ENCODE results near the gene CLCNKA.
"Not testable (repeated sequence)": the region's sequence is repeated elsewhere in the genome, so short reads cannot be mapped to it uniquely, and the experiment has no call there.

CLCNKA gene

DNA sequence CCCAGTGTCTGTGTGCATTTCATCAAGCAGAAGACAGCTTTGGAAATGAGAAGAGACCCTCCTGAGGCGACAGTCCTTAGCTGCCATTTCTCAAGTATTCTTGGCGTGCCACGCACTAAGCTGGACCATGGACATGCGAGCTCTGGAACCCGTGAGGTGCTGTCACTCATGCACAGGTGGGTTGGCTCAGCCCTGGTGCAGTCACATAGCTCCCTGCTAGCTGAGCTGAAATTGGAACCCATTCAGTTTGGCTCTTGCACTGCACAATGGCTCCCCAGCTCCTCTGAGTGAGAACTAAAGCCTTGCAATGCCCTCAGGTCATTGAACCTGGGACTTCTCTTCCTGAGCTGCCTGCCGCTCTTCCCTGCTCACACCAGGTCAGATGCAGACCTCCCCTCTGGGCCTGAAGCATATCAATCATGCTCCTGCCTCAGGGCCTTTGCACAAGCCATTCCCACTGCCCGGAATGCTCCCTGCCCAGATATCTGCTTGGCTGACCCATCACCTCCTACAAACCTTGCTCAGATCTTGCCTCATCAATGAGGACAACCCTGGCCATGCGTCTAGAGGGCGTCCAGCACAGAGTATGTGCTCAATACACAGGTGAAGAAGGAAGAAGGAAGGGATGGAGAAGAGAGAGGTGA lies 24.1 kb upstream of the CLCNKA start:
- no peak for DNase-seq

DNA sequence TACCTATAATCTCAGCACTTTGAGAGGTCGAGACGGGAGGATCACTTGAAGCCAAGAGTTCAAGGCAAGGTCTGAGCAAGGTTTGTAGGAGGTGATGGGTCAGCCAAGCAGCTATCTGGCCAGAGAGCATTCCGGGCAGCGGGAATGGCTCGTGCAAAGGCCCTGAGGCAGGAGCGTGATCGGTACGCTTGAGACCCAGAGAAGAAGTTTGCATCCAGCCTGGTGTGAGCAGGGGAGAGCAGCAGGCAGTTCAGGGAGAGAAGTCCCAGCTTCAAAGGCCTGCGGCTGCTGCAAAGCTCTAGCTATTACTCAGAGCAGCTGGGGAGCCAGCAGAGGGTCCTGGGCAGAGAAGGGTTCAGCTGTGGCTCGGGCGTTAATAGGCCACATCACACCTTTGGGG lies 22.9 kb upstream of the CLCNKA start:
- DNase-seq, result no peak

DNA sequence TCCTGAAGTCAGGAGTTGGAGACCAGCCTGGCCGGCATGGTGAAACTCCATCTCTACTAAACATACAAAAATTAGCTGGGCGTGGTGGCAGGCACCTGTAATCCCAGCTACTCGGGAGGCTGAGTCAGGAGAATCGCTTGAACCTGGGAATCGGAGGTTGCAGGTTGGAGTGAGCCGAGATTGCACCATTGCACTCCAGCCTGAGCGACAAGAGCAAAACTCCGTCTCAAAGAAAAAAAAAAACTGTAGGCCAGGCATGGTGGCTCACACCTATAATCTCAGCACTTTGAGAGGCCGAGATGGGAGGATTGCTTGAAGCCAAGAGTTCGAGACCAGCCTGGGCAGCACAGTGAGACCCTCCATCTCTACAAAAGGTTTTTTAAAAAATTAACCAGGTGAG lies 20.6 kb upstream of the CLCNKA start:
- DNase-seq, result not testable (repeated sequence)

DNA sequence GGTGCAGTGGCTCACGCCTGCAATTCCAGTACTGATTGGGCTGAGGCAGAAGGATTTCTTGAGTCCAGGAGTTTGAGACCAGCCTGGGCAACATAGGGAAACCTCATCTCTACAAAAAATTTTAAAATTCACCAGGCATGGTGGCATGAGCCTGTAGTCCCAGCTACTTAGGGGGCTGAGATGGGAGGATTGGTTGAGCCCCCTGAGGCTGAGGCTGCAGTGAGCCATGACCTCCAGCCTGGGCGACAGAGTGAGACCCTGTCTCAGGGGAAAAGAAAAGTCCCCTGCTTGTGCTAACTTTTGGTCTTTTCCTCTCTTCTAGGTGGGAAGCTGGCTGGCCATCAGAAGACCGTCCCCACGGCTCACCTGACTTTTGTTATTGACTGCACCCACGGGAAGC lies 16.2 kb upstream of the CLCNKA start:
- DNase-seq, result no peak

DNA sequence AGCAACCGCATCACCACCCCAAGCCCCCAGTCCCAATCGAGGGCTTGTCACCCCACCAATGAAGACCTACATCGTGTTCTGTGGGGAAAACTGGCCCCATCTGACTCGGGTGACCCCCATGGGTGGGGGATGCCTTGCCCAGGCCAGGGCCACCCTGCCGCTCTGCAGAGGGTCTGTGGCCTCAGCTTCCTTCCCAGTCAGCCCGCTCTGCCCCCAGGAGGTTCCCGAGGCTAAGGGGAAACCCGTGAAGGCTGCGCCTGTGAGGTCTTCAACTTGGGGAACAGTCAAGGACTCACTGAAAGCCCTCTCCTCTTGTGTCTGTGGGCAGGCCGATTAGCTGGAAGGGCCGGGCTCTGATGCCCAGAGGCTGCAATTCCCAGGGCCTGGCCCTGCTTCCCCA lies 15.8 kb upstream of the CLCNKA start:
- DNase-seq, result no peak

DNA sequence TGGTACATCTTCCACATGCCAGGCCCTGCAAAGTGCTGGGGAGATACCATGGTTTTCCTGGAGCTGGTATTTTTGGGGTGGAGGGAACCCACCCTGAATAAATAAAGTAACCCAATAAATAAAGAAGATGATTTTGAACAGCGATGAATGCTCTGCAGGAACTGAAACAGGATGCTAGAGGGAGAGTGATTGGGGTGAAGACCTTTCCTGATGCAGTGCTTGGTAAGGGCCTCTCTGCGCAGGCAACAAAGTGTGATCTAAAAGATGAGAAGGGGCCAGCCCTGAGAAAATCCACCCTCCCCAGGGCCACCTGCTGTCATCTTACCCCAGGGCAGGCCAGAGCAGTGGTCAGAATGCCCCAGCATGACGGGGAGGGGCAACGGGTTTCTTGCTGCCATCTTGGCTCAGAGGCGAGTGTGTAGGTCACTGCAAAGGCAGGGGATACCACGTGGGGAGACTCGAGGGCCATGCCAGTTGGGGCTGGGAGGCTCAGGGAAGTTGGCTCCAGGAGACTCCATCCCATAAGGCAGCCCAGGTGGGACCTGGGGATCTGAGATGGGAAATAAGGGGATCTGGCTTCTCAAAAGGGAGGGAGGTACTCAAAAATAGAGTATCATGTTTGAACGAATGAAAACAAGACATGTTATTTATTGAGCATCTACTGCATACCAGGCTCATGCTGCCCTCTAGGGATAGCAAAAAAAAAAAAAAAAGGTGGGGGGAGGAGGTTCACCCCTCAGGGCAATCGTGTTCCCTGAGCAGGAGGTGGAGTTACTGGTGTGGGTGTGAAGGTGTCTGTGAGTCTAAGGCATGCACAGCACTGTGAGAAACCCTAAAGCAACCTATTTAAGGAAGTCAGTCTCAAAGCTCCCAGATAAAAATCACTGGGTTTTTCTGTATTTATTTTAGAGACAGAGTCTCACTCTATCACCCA lies 15.0 kb upstream of the CLCNKA start:
- DNase-seq, result no peak

DNA sequence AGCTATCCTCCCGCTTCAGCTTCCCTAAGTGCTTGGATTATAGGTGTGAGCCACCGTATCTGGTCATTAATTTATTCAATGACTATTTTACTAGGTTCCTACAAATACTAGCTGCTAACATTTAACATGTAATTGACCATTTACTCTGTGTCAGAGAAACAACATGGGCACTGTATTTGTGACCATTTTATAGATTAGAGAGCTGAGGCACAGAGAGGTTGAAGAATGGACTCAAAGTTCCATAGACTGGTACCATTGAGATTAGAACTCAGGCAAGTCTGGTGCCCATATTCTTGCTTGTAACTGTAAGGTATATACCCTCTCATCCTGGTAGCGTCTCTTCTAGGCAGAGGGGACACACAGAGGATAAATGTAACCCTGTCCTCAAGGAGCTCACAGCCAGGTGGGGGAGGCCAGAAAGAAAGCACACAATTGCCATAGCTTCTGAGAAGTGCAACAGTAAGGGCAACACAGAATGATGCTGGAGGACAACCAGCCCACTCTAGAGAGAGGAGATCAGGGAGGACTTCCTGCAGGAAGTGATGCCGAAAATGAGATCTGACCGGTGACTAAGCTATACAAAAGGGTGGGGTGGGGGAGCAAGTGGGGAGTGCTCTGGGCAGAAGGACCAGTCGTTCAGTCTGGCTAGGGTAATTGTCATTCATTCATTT lies 14.0 kb upstream of the CLCNKA start:
- no peak for DNase-seq

DNA sequence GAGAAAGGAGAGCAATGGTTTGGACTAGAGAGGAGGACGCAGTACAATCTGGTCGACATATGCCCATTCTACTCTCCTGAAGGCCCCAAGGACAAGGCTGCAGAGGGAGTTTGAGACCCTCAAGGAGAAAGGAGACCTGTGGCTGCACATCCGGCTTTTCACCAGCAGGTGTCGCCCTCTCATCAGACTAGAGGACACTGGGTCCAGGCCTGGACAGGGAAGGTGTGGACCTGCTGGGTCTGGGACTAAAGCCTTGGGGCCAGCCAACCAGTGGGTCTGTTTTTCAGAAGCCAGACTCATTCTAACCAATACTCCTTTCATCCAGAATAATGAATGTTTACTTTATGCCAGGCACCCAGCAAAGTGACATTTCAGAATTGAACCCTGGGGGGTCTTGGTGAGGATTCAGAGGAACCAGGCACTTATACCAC lies 12.8 kb upstream of the CLCNKA start:
- DNase-seq, result no peak

DNA sequence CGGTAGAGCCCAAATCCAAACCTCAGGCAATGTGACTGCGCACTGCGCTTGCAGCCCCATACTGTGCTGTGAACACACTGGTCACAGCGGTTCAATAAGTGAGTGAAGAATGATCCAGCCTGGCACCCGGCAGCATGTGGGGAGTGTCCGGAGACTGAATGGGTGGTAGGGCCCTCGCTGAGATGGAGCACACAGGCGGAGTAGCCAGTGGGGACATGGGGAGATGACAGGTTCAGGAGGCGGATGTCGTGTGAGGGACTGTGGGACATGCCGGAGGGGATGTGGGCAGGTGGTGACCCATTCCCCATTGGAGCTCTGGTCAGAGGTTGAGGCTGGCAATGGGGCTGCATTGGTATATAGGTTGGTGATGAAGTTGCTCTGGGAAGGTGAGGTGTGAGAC lies 12.2 kb upstream of the CLCNKA start:
- DNase-seq, result no peak

DNA sequence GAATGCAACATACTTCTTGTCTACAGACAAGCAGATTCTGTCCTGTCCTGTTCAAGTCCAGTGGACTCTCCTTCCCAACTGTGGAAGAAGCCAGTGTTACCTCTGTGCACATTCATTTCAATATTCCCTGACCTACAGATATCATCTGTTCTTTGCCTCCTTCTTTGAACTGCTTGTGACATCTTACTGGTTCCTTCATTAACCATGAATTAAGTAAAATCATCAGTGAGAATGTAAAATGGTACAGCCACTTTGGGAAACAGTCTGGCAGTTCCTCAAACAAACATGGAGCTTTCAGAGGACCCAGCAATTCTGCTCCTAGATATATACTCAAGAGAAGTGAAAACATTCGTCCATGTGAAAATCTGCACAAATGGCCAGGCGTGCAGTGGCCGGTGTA lies 11.0 kb upstream of the CLCNKA start:
- DNase-seq, result no peak

DNA sequence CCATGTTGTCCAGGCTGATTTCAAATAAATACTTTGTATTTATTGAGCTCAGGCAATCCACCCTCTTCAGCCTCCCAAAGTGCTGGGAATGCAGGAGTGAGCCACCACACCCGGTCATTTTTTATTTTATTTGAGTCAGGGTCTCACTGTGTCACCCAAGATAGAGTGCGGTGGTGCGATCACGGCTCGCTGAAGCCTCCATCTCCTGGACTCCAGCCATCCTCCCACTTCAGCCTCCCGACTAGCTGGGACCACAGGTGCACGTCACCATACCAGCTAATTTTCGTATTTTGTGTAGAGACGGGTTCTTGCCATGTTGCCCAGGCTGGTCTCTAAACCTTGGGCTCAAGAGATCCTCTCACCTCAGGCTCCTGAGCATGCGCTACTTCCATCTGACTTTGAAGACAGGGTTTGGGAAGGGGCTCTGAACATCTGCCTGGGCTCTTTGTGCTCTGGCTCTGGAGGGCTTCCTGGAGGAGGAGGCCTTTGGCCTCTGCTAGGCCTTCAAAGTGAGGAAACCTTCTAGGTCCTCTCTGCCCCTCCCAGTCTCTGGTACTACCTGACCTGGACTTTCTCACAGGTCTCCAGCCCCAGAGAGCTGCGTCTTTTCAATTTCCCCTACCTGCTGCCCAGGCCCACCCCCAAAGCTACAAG lies 9.8 kb upstream of the CLCNKA start:
- no peak for DNase-seq

DNA sequence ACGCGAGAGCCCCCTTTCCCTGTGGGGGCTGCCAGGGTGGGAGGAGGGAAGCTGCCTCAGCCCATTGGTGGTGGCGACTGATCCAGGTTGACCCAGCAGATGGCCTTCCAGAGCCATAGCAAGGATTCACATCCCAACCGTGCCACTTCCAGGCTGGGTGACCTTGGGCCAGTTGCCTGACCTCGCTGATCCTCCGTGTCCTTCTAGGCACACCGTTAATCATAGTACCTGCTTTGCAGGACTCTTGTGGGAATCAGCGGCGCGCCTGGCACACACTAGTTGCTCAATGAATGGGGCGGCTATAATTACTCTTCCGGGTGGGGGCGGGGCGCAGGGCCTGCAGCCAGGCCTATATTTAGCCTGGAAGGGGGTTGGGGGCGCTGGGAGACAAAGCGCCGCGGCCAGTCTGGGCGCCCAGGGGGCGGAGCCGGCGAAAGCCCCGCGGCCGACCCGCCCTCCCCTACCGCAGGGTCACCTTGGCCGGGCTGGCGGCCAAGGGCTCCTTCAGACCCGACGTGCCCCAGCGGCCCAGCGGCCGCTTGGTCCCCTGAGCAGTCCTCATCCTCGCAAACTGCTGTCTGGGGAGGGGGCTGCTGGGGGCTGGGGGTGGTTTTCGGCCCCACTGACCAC lies 9.1 kb upstream of the CLCNKA start:
- no peak for DNase-seq

DNA sequence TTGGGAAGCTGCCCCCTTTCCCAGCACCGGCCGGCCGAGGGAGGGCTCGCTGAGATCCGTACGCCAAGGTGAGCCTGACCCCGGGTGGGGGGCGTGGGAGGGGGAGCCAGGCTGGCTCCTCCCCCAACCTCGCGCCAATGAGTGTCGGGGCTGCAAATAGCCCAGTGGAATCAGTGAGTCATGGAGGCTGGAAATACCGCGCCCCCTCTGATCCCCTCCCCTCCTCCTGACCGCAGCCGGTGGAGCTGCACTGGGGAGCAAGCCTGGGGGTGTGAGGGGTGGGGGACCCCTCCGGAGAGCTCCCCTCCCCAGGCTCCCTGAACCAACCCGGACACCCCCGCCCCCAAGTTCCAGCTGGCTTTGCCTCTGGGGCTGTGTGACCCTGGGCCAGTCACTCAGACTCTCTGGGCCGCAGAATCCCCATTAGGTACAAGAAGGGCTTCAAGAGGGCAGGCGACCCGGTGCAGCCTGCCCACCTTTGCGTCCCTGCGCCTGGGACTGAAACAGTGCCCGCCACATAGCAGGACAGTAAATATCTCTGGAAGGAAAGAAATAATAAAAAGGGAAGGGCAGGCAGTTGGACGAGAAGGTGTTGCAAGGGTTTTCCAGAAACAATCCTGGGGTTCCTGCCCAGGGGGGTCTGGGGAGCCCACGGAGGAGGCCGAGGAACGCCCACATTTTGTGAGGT lies 8.5 kb upstream of the CLCNKA start:
- DNase-seq, result no peak

DNA sequence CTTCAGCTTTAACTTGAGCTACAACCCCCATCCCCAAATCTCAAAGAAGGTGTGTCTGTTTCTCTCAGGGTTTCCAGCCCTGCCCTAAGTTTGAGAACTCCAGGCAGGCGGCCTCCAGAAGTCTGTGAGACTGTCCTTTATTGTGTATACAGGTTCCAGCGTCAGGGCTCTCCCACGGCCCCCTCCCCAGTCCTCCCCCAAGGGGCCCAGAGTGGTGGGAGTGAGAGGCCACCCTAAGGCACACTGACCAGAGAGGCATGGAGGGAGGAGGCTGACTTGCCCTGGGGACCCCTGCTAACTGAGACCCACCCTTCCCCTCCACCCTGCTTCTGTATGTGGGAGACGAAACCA lies 8.0 kb upstream of the CLCNKA start:
- no peak for DNase-seq

DNA sequence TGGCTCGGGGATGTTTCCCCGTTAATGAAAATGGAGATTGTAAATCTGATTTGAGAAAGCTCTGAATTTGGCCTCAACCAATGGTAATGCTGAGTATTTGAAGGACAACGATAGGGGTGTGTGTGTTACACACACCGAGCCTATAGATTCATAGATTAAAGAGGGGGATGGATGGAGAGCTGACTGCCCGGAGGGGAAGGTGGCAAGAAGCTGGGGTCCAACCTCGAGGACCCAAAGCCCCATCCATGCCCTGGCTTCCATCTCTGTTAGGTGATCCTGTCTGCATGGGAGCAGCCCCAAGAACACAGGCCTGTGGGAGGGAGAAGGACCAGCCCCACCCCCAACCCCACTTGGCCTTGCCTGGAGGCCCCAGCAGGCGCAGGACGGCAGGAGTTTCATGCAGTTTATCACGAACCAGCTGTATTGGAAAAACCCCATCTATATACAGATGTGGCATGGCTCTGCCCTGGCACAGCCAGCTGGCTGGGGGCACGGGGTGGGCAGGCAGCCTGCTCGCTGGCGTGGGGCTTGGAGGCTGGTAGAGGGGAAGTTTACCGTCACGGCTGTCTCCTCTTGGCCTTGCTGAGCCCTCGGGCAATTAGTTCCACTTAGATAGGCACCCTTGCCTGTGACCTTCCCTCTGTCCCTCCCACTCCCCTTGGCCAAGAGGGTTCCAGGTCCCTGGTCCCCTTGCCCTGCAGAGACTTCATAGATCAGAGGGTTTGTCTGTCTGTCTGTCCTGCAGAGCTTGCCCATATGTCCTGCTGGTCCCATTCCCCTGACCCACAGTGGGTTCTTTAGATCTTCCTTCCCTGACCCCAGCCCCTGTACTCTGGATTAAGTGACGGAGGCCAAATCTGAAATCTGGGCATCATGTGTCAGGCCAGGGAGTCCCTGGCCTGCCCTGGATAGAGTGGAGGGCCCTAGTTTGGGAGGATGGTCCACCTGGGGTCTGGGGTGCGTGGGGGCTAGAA lies 7.0 kb upstream of the CLCNKA start:
- DNase-seq, result no peak

DNA sequence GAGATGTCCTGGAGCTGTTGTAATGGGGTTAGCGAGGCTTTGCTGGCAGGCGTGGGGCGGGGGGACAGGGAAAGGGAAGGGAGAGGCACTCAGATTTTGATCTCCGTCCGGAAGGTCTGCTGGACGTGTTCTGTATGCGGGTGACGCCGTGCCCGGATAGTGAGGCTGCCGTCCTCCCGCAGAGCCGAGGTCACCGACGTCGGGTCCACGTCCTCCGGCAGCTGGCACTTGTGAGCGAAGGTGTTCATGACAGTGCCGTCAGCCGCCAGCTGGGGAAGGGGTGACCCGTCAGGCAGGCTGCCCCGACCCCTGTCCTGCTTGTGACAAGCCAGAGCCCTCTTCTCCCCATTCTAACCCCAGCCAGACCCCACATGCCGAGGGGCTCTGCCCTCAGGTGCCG lies 6.3 kb upstream of the CLCNKA start:
- DNase-seq, result no peak

DNA sequence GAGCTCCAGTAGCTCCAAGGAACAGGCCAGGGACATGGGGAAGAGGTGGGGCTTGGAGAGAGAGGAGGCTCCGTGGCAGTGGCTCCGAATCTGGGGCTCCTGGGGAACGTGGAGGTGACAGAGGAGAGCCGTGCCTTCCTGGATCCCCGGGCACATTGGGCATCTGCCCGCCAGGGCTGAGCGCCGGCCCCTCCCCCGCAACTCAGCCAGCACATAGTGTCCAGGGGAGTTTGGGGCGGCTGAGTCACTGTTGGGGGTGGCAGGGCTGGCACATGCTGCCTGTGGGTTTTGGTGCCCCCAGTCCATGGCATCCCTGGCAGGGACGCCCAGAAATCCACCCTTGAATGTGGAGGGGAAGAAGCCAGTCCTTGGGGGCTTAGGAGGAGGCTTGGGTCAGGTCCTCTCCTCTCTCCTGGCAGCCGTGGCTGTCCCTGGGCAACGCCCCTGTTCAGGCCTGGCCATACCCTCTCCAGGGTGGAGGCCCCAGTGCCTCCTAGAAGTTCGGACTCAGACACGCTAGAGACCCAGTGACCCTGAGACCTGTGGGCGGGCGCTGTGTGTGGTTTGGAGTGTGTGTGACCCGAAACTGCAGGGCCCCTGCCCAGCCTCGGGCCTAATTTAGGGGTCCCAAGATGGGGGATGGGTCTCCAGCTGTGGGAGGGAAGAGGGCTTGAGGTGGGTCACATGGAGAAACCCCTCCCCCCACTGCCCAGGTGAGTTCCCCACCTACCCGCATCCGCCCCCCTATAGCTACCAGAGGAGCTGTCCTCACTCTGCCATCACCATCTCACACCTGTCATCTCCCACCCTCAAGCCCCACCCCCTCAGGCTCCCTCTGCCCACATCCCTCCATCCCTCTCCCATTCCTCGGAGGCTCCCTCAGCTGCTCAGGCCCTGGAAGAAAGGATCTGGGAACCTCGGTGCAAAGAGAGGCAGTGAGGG lies 5.6 kb upstream of the CLCNKA start:
- DNase-seq, result no peak

DNA sequence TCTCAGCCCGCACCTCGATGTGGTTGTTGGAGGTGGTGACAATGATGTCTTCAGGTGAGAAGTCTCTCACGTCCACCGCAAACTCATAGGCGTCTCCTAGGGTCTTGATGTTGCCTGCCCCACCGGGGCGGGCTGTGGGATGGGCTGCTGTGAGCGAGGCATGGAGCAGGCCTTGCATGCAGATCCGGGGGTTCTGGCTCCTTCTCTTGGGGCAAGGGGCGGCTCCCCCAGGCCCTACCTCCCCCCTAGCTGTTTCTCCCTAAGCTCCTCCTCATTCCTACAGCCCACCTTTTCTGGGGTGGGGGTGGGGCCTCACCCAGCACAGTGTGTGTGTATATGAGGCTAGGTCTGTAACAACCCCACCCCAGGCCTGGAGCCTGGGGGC lies 4.8 kb upstream of the CLCNKA start:
- DNase-seq, result no peak

DNA sequence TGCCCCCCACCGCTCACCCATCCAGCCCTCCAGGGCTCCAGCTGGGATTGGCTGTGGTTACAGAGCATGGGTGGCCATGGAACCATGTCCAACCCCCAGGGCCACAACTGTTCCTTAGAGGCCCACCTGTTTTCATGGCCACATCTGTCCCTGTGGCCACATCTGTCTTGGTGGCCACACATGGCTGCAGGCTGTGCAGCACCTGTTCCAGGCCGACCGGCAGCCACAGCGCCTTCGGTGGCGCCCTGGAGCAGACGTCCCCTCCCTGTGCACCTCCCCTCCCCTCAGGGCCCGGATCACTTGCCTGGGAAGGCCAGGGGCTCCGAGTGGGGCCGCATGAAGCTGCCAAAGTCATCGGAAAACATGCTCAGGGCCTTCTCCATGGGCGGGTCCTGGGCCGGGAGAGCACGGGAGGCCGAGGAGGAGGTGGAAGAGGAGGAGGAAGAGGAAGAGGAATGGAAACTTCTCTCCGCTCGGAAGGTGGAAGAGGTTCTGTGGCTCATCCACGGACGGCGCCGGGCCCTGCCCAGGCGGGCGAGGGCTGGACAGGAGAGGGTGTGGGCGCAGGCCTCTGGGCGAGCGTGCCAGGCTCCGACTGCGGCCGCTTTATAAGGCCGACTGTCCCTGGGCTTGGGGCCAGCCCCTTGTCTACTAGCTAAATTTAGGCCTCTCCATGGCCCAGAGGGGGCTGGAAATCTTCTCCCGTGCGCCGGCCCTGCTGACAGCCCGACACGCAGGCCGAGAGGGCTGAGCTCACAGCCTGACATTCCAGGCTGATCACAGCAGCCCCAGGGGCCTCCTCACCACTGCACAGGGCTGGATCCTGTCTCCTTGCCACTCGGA lies 4.2 kb upstream of the CLCNKA start, which contains the start of gene HSPB7:
Gene HSPB7 (minus strand): TSS at position 583 of the 843 bp plus-strand sequence. CDS start 80 bp downstream, at position 503.
- DNase-seq, result no peak
